Vagina (tissue), 2 donors: ENCODE results near the gene ZER1. TPM values are rescaled to one million over a fixed set of nuclear protein-coding genes. Genes with fewer than 3 reads are reported as not detected.

Experiments
- DNase-seq, 2 donors: peaks; one replicate each; pipeline ENCODE4 v3.0.0-alpha.2; 2017; ENCODE audit errors: extremely low spot score in 2 of 2
- H3K27ac ChIP-seq: fragments of 200-600 bp; sonication (generic); one replicate; pipeline ENCODE4 v1.5.1; 2019
- H3K27me3 ChIP-seq: fragments of 200-600 bp; sonication (generic); one replicate; pipeline ENCODE4 v1.5.1; 2019
- H3K36me3 ChIP-seq, 2 donors: fragments of 200-600 bp; sonication (generic); one replicate each; pipeline ENCODE4 v1.5.1; 2017 to 2019
- H3K4me1 ChIP-seq: fragments of 200-600 bp; sonication (generic); one replicate; pipeline ENCODE4 v1.5.1; 2019
- H3K4me3 ChIP-seq, 2 donors: fragments of 200-600 bp; sonication (generic); 1 replicate in 1 of 2; 2 replicates in 1 of 2; pipeline ENCODE4 v1.5.1; 2016 to 2019
- H3K9me3 ChIP-seq: fragments of 200-600 bp; sonication (generic); one replicate; pipeline ENCODE4 v1.5.1; 2019
- POLR2A ChIP-seq, 2 donors: fragments of 450-650 bp; IDR thresholded peaks; one replicate each; pipeline ENCODE4 v1.6.1; 2017; ENCODE audit warnings: antibody characterized with exemption in 2 of 2, mild to moderate bottlenecking in 2 of 2, moderate library complexity in 2 of 2
- POLR2AphosphoS5 ChIP-seq, 2 donors: sonication (generic); formaldehyde crosslinking; IDR thresholded peaks; one replicate each; pipeline ENCODE4 v1.9.0; 2017; ENCODE audit warnings: antibody characterized with exemption in 2 of 2, mild to moderate bottlenecking in 2 of 2, low read depth in 1 of 2; ENCODE audit not compliant: insufficient read depth in 1 of 2
- intact Hi-C: fragments of 100-400 bp; cut with DNase I; formaldehyde crosslinking; loops from one replicate; pipeline ENCODE4 v1.15.1; 2023
- total RNA-seq: library from RNA; depleted of rRNA; stranded (reverse); fragments of >200 nt; gene quantifications from one replicate; pipeline ENCODE4 v1.2.3, GENCODE V29; 2016
- TF ChIP-seq, protein P1 (sequence below), 3 experiments: fragments of 450-650 bp in 2 of 3; fragments of 200-600 bp in 1 of 3; sonication (generic) in 1 of 3; IDR thresholded peaks; one replicate each; pipeline ENCODE4 v1.5.1; 2017 to 2019; ENCODE audit warnings: antibody characterized with exemption in 3 of 3, mild to moderate bottlenecking in 2 of 3, moderate library complexity in 2 of 3

The ZER1 gene
- total RNA-seq, 1 donor from 2014 or later = 54.8 TPM

- Histone ChIP-seq H3K27ac (no peak overlapping the region), H3K9me3 (no peaks in the 10 kb centered on the region), H3K4me1 (no peaks in the 10 kb centered on the region), H3K27me3 (no peaks in the 10 kb centered on the region), H3K36me3 (peaks cover 0 to 53% of the 10 kb centered on the region in 2 donors), H3K4me3 (no peak overlapping the region)
- intact Hi-C loops = no loop called here
- TF ChIP-seq, protein P1, sequence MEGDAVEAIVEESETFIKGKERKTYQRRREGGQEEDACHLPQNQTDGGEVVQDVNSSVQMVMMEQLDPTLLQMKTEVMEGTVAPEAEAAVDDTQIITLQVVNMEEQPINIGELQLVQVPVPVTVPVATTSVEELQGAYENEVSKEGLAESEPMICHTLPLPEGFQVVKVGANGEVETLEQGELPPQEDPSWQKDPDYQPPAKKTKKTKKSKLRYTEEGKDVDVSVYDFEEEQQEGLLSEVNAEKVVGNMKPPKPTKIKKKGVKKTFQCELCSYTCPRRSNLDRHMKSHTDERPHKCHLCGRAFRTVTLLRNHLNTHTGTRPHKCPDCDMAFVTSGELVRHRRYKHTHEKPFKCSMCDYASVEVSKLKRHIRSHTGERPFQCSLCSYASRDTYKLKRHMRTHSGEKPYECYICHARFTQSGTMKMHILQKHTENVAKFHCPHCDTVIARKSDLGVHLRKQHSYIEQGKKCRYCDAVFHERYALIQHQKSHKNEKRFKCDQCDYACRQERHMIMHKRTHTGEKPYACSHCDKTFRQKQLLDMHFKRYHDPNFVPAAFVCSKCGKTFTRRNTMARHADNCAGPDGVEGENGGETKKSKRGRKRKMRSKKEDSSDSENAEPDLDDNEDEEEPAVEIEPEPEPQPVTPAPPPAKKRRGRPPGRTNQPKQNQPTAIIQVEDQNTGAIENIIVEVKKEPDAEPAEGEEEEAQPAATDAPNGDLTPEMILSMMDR (IDR thresholded peaks at IDR 0.05) = no peak
- no peak for TF ChIP-seq POLR2AphosphoS5 (IDR thresholded peaks at IDR 0.05; ENCODE audit: insufficient read depth in 1 of 2, low read depth in 1 of 2)
- TF ChIP-seq POLR2A (IDR thresholded peaks at IDR 0.05) = no peak
- no peak for DNase-seq
Observed at GRCh38 chr9:128750926-128751595, 20.7 kb downstream of the ZER1 start.

DNA sequence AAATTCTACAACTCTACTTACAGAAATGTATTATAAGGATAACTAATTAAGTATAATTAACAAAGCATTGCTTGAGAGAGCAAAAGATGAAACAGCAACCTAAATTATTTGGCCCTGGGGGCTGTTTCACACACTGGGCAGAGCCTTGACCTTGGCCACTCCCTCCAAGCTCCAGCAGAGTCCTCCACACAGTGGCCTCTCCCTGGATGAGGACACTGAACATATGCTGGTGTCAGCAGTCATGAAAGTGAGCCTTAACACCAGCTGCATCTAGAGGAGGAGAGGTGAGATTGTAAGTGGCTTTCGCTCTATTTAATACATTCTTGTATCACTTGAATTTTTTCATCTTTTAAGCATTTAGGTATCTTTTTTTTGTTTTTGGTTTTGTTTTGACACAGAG is 24.5 kb downstream of the ZER1 start:
- TF ChIP-seq, protein P1 (IDR thresholded peaks at IDR 0.05) = no peak
- TF ChIP-seq POLR2AphosphoS5 (IDR thresholded peaks at IDR 0.05; ENCODE audit: insufficient read depth in 1 of 2, low read depth in 1 of 2) = no peak
- no peak for TF ChIP-seq POLR2A (IDR thresholded peaks at IDR 0.05)
- H3K36me3 ChIP-seq = peaks cover 0 to 22% of the 10 kb centered on the region in 2 donors

GRCh38 chr9:128743421-128743820 is 28.3 kb downstream of the ZER1 start:
- H3K4me3 ChIP-seq = no peak overlapping the region
- no peak overlapping the region for H3K27ac ChIP-seq
- no peaks in the 10 kb centered on the region for H3K9me3 ChIP-seq
- DNase-seq = no peak
- TF ChIP-seq, protein P1 (IDR thresholded peaks at IDR 0.05) = no peak
- TF ChIP-seq POLR2A (IDR thresholded peaks at IDR 0.05) (no peak), POLR2AphosphoS5 (IDR thresholded peaks at IDR 0.05; ENCODE audit: insufficient read depth in 1 of 2, low read depth in 1 of 2) (no peak)
- intact Hi-C loops = no loop called here
- H3K27me3 ChIP-seq = no peaks in the 10 kb centered on the region
- H3K36me3 ChIP-seq = peaks cover 0 to 28% of the 10 kb centered on the region in 2 donors
- H3K4me1 ChIP-seq = no peaks in the 10 kb centered on the region

More for the DNA sequence above, 24.5 kb downstream of the ZER1 start:
- H3K4me1 ChIP-seq = no peaks in the 10 kb centered on the region
- no peak overlapping the region for H3K27ac ChIP-seq
- H3K27me3 ChIP-seq = no peaks in the 10 kb centered on the region
- intact Hi-C loops = no loop called here
- H3K9me3 ChIP-seq = no peaks in the 10 kb centered on the region
- no peak overlapping the region for H3K4me3 ChIP-seq
- no peak for DNase-seq

GRCh38 chr9:128742401-128742800 is 29.3 kb downstream of the ZER1 start:
- Histone ChIP-seq H3K27ac (no peak overlapping the region), H3K9me3 (no peaks in the 10 kb centered on the region), H3K36me3 (peaks cover 0 to 28% of the 10 kb centered on the region in 2 donors), H3K4me1 (no peaks in the 10 kb centered on the region), H3K4me3 (no peak overlapping the region), H3K27me3 (no peaks in the 10 kb centered on the region)
- no peak for TF ChIP-seq POLR2A (IDR thresholded peaks at IDR 0.05)
- TF ChIP-seq POLR2AphosphoS5 (IDR thresholded peaks at IDR 0.05; ENCODE audit: insufficient read depth in 1 of 2, low read depth in 1 of 2) = no peak
- TF ChIP-seq, protein P1 (IDR thresholded peaks at IDR 0.05) = no peak
- intact Hi-C loops = no loop called here
- no peak for DNase-seq

GRCh38 chr9:128735373-128735772 is 36.4 kb downstream of the ZER1 start:
- Histone ChIP-seq H3K27ac (no peak overlapping the region), H3K27me3 (no peaks in the 10 kb centered on the region), H3K36me3 (peaks cover 0 to 50% of the 10 kb centered on the region in 2 donors), H3K4me1 (no peaks in the 10 kb centered on the region), H3K4me3 (no peak overlapping the region), H3K9me3 (no peaks in the 10 kb centered on the region)
- intact Hi-C loops = no loop called here
- DNase-seq = no peak
- TF ChIP-seq, protein P1 (IDR thresholded peaks at IDR 0.05) = no peak
- TF ChIP-seq POLR2AphosphoS5 (IDR thresholded peaks at IDR 0.05; ENCODE audit: insufficient read depth in 1 of 2, low read depth in 1 of 2) (no peak), POLR2A (IDR thresholded peaks at IDR 0.05) (no peak)
